PFSK-1 (cell line): Measurements from ENCODE around the gene FBXL5.

Experiments used
- POLR2AphosphoS5 ChIP-seq: IDR thresholded peaks from 2 replicates; pipeline ENCODE4 v1.6.1; 2012; ENCODE audit warnings: low read depth, mild to moderate bottlenecking, control low read depth, low read length, moderate library complexity
- SIN3A ChIP-seq: IDR thresholded peaks from 2 replicates; pipeline ENCODE4 v1.6.1; 2012; ENCODE audit warnings: mild to moderate bottlenecking, low read length, moderate library complexity, borderline replicate concordance; ENCODE audit not compliant: insufficient read depth
- TF ChIP-seq, protein P1 (sequence below), 2 experiments: IDR thresholded peaks; 2 replicates each; pipeline versions ENCODE4 v1.6.1 to v1.8.0; 2011 to 2012; ENCODE audit warnings: low read depth in 2 of 2, low read length in 2 of 2, control low read depth in 1 of 2, inconsistent platforms in 1 of 2, mild to moderate bottlenecking in 1 of 2, moderate library complexity in 1 of 2; ENCODE audit not compliant: insufficient read depth in 1 of 2

- TF ChIP-seq, protein P1, sequence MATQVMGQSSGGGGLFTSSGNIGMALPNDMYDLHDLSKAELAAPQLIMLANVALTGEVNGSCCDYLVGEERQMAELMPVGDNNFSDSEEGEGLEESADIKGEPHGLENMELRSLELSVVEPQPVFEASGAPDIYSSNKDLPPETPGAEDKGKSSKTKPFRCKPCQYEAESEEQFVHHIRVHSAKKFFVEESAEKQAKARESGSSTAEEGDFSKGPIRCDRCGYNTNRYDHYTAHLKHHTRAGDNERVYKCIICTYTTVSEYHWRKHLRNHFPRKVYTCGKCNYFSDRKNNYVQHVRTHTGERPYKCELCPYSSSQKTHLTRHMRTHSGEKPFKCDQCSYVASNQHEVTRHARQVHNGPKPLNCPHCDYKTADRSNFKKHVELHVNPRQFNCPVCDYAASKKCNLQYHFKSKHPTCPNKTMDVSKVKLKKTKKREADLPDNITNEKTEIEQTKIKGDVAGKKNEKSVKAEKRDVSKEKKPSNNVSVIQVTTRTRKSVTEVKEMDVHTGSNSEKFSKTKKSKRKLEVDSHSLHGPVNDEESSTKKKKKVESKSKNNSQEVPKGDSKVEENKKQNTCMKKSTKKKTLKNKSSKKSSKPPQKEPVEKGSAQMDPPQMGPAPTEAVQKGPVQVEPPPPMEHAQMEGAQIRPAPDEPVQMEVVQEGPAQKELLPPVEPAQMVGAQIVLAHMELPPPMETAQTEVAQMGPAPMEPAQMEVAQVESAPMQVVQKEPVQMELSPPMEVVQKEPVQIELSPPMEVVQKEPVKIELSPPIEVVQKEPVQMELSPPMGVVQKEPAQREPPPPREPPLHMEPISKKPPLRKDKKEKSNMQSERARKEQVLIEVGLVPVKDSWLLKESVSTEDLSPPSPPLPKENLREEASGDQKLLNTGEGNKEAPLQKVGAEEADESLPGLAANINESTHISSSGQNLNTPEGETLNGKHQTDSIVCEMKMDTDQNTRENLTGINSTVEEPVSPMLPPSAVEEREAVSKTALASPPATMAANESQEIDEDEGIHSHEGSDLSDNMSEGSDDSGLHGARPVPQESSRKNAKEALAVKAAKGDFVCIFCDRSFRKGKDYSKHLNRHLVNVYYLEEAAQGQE (IDR thresholded peaks at IDR 0.05; ENCODE audit: insufficient read depth in 1 of 2, low read depth in 2 of 2, low read length in 2 of 2) = no peak
- TF ChIP-seq POLR2AphosphoS5 (no peak), SIN3A (no peak)
Measured at GRCh38 chr4:15676899-15677298, 21.7 kb upstream of the FBXL5 start.
